ENCODE data around the gene HCLS1.

DNA sequence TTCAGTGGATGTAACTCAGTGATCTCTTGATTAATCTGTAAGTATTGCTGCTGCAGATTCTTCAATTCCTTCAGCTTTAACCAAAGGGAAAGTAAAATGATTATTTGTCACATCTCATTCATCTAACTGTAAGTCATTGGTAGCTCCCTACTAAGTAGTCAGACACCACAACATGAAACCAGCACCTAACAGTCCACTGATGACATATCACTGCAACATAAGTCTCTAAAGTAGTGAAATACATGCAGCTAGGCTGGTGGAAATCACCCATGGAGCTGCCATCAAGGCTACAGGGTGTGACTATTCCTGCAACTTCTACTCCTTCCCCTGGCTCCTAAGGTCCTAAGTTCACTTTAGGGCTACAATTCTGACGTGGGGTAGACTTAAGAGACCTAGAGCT lies 21.1 kb upstream of the HCLS1 start:
- TF ChIP-seq, protein P1, sequence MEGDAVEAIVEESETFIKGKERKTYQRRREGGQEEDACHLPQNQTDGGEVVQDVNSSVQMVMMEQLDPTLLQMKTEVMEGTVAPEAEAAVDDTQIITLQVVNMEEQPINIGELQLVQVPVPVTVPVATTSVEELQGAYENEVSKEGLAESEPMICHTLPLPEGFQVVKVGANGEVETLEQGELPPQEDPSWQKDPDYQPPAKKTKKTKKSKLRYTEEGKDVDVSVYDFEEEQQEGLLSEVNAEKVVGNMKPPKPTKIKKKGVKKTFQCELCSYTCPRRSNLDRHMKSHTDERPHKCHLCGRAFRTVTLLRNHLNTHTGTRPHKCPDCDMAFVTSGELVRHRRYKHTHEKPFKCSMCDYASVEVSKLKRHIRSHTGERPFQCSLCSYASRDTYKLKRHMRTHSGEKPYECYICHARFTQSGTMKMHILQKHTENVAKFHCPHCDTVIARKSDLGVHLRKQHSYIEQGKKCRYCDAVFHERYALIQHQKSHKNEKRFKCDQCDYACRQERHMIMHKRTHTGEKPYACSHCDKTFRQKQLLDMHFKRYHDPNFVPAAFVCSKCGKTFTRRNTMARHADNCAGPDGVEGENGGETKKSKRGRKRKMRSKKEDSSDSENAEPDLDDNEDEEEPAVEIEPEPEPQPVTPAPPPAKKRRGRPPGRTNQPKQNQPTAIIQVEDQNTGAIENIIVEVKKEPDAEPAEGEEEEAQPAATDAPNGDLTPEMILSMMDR (IDR thresholded peaks at IDR 0.05), result no peak
- TF ChIP-seq POLR2AphosphoS5 (IDR thresholded peaks at IDR 0.05), result no peak

All from gastroesophageal sphincter (tissue), 3 donors.